Activated naive CD4-positive, alpha-beta T cell treated with anti-CD3 and anti-CD28 coated beads, Interleukin-2, amount 50 U/mL, for 72 hours (primary cell): ENCODE results near the gene VWA8. TPM values are rescaled to one million over a fixed set of nuclear protein-coding genes. Genes with fewer than 3 reads are reported as not detected.
A peak's percentile ranks its signal among the peaks of the same experiment; 100 is the strongest.
"Not testable (repeated sequence)": the region's sequence is repeated elsewhere in the genome, so short reads cannot be mapped to it uniquely, and the experiment has no call there.

Source experiments
- ATAC-seq, 2 donors: fragments of 150-1000 bp; cut with Tn5 transposase; 2 replicates each; pipeline ENCODE4 v1.10.0; 2021; ENCODE audit warnings: mild to moderate bottlenecking in 2 of 2, moderate library complexity in 2 of 2
- DNase-seq, 2 donors: peaks; one replicate each; pipeline ENCODE4 v3.0.0; 2021 to 2022; ENCODE audit warnings: low spot score in 2 of 2
- H3K27ac Mint-ChIP-seq, 2 donors: one replicate each; pipeline ENCODE4 v1.8.0; 2022; ENCODE audit warnings: mild to moderate bottlenecking in 2 of 2, mixed read lengths in 2 of 2
- H3K36me3 Mint-ChIP-seq, 2 donors: one replicate each; pipeline ENCODE4 v1.8.0; 2022; ENCODE audit warnings: mixed read lengths in 2 of 2
- H3K9me3 Mint-ChIP-seq, 2 donors: one replicate each; pipeline ENCODE4 v1.8.0; 2022; ENCODE audit warnings: mixed read lengths in 2 of 2
- total RNA-seq, 2 donors: library from RNA; stranded (reverse); gene quantifications; one replicate each; pipeline ENCODE4 v1.2.3, GENCODE V29; 2022

VWA8 gene
- total RNA-seq, 2 donors from 2014 or later = 11.8 to 23.7 TPM

DNA sequence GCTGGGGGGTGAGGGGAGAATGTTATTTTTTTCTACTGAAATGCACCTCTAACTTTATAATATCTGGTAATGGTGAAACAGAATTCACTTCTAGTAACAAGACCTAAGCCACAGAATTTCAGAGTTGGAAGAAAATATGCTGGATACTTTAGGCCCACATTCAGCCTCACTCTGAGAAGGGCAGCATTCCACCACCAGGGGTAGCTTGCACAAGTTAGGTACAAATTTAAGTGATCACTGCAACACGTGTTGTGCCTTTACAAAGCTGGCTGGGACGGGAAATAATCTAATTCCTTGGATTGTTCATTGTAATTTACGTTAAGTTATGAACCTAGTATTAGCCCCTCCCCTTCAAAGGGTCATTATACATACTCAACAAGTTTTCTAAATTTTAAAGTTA lies 311.2 kb downstream of the VWA8 start:
- H3K36me3 Mint-ChIP-seq = no peaks in the 10 kb centered on the region
- DNase-seq (no peak), ATAC-seq (no peak)
- H3K9me3 Mint-ChIP-seq = no peaks in the 10 kb centered on the region
- no peak overlapping the region for H3K27ac Mint-ChIP-seq

DNA sequence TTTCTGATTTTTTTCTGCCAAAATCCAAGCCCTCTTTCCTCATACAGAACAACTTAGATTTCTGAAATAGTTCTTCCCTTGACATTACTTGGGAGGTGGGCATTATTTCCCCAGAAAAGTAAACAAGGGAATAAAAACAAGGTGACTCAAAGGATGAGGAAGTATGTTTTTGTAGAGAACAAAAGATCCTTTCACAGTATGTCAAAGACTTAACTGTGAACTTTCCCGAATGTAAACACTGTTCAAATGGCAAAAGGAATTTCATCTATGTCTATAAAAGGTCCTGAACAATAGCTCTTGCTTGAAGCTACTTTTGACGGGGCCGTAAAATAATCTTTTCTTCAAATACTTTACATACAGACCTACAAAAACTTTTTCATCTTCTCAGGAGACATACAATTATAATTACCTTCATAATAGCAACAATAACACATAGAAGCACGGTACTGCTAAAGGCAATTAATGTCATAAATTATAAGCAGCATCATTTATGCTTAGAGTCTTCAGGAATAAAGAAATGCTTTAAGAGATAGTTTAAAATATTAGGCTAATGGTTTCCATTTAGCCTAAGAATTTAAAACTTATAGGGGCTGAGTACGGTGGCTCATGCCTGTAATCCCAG lies 312.5 kb downstream of the VWA8 start:
- ATAC-seq (no peak), DNase-seq (no peak)
- no peaks in the 10 kb centered on the region for H3K9me3 Mint-ChIP-seq
- H3K27ac Mint-ChIP-seq = no peak overlapping the region
- no peaks in the 10 kb centered on the region for H3K36me3 Mint-ChIP-seq

DNA sequence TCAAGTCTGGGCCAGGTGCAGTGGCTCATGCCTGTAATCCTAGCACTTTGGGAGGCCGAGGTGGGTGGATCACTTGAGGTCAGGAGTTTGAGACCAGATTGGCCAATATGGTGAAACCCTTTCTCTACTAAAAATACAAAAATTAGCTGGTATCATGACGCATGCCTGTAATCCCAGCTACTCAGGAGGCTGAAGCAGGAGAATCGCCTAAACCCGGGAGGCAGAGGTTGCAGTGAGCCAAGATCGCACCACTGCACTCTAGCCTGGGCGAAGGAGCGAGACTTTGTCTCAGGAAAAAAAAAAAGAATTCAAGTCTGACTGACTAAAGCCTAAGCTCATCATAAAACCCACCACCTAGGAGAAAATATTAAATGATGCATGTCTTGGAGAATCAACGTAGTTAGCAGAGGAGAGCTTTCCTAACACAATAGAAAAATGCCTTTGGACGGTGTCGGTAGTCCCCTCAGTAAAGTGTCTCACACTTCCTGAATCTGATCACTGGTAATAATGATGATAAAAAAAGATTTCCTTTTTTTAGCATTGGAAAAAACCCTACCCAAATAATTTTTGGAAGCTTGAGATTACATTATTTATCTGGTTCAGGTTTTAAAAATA lies 313.1 kb downstream of the VWA8 start:
- not testable (repeated sequence) for DNase-seq, H3K36me3 Mint-ChIP-seq, H3K9me3 Mint-ChIP-seq, ATAC-seq, H3K27ac Mint-ChIP-seq

DNA sequence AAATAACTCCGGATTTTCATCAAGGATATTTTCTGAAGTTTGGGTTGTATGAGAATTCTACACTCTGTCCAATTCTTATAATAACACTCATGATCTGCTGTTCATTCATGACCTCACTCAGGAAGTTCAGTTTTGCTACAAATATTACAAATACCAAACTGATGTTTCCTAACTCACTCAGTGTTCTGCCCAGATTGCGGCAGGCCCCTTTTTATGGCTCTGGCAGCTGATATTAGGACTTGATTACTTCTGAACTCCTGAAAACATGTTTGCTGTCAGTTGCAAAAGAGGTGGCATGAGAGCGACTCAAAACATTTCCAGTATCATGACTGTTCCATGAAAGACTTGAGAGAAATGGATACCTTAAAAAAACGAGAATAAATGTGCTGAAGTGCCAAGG lies 315.6 kb downstream of the VWA8 start:
- no peak for DNase-seq
- no peaks in the 10 kb centered on the region for H3K9me3 Mint-ChIP-seq
- ATAC-seq = no peak
- no peaks in the 10 kb centered on the region for H3K36me3 Mint-ChIP-seq
- H3K27ac Mint-ChIP-seq = no peak overlapping the region

DNA sequence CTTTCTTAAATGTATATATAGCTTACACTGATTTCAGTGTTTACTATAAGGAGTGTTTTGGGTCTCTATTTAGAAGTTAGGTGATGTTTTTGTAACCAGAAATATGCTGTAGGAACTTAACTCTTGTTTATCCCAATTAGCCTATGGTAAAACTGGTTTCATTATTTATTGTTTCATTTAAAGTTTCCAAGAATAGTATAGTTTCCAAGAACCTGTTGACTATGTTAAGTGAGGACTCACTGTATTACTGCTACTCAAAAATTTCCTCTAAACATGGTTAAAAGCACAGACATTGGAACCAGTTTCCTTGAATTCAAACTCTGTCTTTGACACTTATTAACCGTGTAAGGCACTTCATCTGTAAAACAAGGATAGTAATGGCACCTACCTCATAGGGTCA lies 316.2 kb downstream of the VWA8 start:
- Mint-ChIP-seq H3K27ac (no peak overlapping the region), H3K9me3 (no peaks in the 10 kb centered on the region), H3K36me3 (no peaks in the 10 kb centered on the region)
- DNase-seq = no peak
- ATAC-seq = no peak

DNA sequence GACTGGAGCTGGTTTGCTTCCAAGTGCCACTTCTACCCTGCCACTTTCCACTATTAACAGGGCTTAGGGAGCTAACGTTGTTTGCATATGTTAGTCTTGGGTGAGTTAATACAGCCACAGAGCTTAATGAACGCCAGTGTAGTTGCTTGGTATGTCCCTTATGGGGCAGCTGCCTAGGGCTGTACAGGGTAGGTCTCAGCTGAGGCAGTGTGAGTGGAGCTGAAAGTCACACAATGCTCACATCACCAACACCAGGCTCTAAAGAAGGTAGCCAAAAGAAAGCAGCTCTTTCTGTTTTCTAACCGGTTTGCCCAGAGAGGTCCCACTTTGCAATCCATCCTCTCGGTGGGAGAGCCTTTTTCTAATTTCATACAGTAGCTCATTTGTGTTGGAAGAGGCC lies 317.4 kb downstream of the VWA8 start:
- DNase-seq (no peak), ATAC-seq (no peak)
- Mint-ChIP-seq H3K27ac (no peak overlapping the region), H3K36me3 (peaks cover under 1 to 3% of the 10 kb centered on the region in 2 donors), H3K9me3 (no peaks in the 10 kb centered on the region)

DNA sequence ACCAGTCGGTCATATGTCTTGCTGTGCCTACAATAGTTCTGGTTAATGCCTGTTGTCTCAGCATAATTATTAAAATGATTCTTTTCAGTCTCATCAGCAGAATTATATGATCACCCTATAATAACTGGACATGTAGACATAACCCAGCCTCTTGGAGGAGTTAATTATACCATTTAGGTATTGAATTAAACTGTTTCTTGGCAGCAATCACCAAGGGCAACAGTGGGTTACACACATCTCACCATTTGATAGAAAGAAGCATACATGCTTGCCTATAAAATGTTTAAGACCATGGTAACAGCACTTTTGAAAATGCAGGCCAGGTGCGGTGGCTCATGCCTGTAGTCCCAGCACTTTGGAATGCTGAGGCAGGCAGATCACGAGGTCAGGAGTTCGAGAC lies 318.9 kb downstream of the VWA8 start:
- H3K9me3 Mint-ChIP-seq = no peaks in the 10 kb centered on the region

DNA sequence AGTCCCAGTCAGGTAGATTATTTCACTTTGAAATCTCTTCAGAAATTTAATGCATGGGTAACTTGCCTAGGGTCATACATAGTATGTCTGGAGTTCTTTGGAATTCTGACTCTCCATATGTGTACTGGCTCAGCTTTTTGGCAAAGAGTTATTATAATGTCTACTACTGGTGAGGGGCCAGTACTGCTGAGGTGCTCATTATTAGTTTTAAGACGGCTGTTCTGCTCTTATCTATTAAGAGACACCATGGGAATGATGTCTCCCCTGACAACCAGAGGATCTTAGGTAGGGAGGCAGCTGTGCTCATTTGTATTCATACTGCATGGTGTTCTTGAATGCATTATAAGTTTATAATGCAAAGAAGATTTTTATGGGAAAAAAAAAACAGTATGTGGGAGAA lies 319.5 kb downstream of the VWA8 start:
- DNase-seq = no peak
- Mint-ChIP-seq H3K36me3 (peaks cover 6 to 8% of the 10 kb centered on the region in 2 donors), H3K9me3 (no peaks in the 10 kb centered on the region), H3K27ac (no peak overlapping the region)
- ATAC-seq = no peak

More for the DNA sequence above, 318.9 kb downstream of the VWA8 start:
- DNase-seq (no peak), ATAC-seq (no peak)
- H3K36me3 Mint-ChIP-seq = peaks cover 6 to 8% of the 10 kb centered on the region in 2 donors
- H3K27ac Mint-ChIP-seq = no peak overlapping the region

DNA sequence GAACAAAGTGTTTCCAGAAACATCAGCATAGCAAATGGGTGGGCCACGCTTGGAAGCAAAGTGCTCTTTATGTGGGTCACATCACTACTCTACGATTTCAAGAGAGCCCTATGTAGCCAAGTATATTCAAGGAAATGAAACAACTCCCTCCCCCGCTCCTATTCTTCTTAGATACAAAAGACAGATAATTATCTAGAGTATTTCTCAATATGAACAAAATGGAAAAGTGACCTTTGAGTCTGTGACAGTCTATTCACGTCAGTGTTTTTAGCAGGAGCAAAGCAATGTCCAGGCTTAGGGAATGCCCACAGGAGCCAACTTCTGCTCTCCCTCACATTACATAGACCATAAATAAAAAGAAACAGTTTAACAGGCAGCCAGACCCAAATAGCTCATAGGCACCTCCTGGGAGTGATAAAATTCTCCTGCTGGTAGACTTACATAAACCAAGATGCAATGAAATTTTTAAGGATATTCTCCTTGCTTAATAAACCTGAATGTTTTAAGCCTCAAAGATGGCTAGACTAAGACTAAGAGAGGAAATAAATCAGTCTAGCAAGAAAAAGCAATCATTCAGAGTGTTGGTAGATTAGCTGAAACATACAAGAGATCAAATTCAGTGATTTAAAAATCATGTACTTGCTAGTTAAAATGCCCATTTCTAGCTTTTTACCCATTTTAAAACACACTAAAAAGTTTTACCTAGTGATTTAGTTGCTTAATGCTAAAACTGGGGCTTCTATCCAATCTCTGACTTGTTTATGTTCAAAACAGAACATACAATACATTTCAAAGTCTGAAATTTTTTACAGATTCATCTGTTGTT lies 320.7 kb downstream of the VWA8 start:
- no peaks in the 10 kb centered on the region for H3K9me3 Mint-ChIP-seq
- ATAC-seq = no peak
- H3K27ac Mint-ChIP-seq = no peak overlapping the region
- no peak for DNase-seq
- H3K36me3 Mint-ChIP-seq = peaks cover 6 to 8% of the 10 kb centered on the region in 2 donors

DNA sequence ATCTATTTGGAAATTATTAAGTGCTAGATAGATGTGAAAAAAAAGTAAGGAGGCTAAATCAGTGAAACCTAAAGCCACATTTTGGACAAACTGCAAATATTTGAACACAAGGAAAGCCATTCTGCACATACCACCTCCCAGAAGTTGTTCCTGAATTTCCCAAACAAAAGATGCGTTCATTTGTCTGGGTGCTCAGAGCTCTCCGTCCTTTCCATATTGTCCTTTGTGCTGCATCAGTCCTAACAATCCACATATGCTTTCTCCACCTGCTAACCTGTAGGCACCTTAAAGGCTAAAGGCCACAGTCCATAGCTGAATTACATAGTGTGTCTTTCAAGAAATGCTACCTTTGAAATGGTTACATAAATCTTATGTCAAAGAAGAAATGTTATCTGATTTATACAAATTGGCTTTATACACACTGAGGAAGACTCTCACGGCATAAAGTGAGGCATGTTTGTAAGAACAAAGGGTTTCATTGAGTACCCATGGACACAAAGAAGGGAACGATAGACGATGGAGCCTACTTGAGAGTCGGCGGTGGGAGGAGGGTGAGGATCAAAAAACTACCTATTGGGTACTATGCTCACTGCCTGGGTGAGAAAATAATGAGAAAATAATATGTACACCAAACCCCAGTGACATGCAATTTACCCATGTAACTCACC lies 321.5 kb downstream of the VWA8 start:
- H3K27ac Mint-ChIP-seq = no peak overlapping the region
- no peak for DNase-seq
- peaks cover 6 to 8% of the 10 kb centered on the region in 2 donors for H3K36me3 Mint-ChIP-seq
- H3K9me3 Mint-ChIP-seq = no peaks in the 10 kb centered on the region
- no peak for ATAC-seq

DNA sequence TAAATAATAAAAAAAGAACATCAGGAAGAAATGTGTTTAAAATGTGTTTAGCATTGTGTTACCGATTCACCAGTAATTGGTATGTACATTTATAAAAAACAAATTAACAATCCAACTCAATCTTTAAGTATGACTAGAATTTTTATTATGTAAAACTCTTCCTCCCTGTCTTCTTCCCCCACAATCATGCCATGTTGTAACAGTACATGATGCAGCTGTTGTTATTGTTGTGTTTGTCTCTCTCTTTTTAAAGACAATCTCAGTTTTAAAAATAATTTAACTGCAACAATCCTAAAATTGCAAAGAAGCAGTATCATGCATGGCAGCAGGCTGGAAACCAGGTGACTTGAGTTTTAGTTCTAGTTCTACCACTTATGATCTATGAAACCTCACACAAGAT lies 323.3 kb downstream of the VWA8 start:
- DNase-seq = no peak
- ATAC-seq = no peak
- H3K27ac Mint-ChIP-seq = no peak overlapping the region
- no peaks in the 10 kb centered on the region for H3K9me3 Mint-ChIP-seq
- H3K36me3 Mint-ChIP-seq = peaks cover 6 to 8% of the 10 kb centered on the region in 2 donors

DNA sequence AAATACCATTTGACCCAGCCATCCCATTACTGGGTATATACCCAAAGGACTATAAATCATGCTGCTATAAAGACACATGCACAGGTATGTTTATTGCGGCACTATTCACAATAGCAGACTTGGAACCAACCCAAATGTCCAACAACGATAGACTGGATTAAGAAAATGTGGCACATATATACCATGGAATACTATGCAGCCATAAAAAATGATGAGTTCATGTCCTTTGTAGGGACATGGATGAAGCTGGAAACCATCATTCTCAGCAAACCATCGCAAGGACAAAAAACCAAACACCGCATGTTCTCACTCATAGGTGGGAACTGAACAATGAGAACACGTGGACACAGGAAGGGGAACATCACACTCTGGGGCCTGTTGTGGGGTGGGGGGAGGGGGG lies 323.9 kb downstream of the VWA8 start:
- not testable (repeated sequence) for H3K36me3 Mint-ChIP-seq, DNase-seq, H3K27ac Mint-ChIP-seq, ATAC-seq, H3K9me3 Mint-ChIP-seq

DNA sequence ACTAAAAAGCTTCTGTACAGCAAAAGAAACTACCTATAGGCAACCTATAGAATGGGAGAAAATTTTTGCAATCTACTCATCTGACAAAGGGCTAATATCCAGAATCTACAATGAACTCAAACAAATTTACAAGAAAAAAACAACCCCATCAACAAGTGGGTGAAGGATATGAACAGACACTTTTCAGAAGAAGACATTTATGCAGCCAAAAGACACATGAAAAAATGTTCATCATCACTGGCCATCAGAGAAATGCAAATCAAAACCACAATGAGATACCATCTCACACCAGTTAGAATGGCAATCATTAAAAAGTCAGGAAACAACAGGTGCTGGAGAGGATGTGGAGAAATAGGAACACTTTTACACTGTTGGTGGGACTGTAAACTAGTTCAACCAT lies 324.3 kb downstream of the VWA8 start:
- not testable (repeated sequence) for H3K9me3 Mint-ChIP-seq, ATAC-seq, H3K36me3 Mint-ChIP-seq, H3K27ac Mint-ChIP-seq, DNase-seq

DNA sequence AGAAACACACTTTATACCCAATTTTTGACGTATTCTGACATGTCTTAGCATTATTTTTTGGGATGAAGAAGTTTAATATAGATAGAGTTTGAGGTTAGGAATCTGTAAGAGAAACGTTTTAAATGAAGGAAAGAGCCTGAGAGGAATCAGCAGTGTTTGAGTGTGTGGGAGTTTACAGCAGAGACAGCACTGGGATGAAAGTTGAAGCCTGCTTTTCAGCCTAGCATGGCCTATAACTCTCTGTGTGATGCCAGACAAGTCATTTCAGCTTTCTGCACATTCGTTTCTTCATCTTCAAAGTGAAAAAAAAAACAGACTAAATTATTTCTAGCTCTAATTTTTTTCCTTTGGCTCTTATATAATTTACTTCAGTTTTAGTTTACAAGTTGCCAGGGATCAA lies 326.5 kb downstream of the VWA8 start:
- no peak for DNase-seq
- Mint-ChIP-seq H3K36me3 (peaks cover 6 to 8% of the 10 kb centered on the region in 2 donors), H3K27ac (no peak overlapping the region), H3K9me3 (no peaks in the 10 kb centered on the region)
- ATAC-seq = no peak

DNA sequence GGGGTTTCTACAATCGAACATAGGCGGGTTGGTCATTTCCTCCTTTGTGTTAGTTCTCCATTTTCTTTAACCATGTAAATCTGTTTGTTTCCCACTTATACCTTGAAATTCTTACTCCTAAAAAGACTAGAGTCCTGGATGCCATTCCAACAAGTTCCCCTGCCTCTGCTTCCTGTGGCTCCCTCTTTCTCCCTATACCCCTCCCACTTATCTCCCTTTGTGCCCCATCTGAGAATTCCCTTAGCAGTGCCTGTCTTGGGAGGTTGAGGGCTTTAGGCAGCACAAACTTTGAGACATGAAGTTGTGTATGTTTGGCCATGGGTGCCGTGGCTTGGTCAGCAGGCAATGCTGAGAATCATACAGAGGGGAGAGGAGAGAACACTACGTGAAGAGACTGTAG lies 327.1 kb downstream of the VWA8 start:
- H3K9me3 Mint-ChIP-seq = no peaks in the 10 kb centered on the region

DNA sequence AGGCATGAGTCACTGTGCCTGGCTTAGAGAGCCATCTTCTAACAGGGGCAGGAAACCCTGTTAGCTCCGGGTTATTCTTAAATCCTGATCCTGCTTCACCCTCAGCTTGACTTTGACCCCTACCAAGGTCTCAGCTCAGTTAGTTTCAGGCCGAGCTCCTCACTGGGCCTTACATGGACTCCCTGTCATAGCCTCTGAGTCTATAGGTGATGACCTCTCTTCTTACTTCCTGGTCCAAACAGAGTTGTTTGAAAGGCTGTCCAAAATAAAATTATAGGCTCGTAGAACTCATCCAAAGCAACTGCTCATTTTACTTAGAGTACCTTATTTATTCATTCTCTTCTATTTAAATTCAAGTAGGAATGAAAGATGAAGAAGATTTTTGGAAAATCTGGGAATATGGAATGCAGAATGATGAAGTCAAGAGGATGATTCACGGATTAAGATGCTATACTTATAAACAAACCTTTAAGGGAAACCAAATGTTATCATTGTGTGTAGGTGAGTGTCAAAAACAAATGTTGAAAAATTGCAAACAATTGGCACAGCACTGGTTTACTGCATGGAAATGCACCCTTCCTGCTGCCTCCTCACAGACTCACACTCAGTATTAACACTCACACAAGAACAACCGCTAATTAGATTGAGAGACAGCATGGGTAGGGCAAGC lies 329.5 kb downstream of the VWA8 start:
- Mint-ChIP-seq H3K27ac (no peak overlapping the region), H3K9me3 (no peaks in the 10 kb centered on the region), H3K36me3 (peaks cover 0 to 8% of the 10 kb centered on the region in 2 donors)
- DNase-seq (no peak), ATAC-seq (no peak)

More for the DNA sequence above, 327.1 kb downstream of the VWA8 start:
- H3K27ac Mint-ChIP-seq = peak overlapping the region in 1 of 2 donors; percentile 92
- H3K36me3 Mint-ChIP-seq = peaks cover 6 to 8% of the 10 kb centered on the region in 2 donors
- ATAC-seq = no peak
- DNase-seq = no peak

DNA sequence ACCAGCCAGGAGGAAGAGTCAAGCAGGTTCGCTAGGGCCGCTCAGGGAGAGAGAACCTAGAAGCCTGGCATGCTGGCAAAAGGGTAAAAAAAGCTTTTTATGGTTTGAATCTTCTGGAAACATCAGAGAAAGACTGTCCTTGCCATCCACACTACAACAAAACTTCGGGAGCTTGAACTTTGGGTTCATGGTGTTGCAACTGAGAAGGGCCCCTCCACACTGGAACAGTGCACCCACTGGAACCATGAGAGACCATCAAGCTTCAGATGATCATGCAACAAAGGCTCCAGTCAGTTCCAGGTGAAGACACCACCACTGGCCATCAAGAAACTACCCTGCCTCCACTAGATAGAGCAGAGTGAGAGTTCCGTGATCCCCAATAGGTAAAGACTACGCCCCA lies 333.5 kb downstream of the VWA8 start:
- H3K9me3 Mint-ChIP-seq = no peaks in the 10 kb centered on the region
- DNase-seq (no peak), ATAC-seq (no peak)
- H3K27ac Mint-ChIP-seq = no peak overlapping the region
- H3K36me3 Mint-ChIP-seq = peaks cover 15 to 34% of the 10 kb centered on the region in 2 donors
